ENCODE results near the gene CLIP4. TPM values are rescaled to one million over a fixed set of nuclear protein-coding genes. Genes with fewer than 3 reads are reported as not detected.

The CLIP4 gene
- total and polyA plus RNA-seq, 9 donors: 20.7 to 64.7 (median 46.6) TPM

- H3K4me1 ChIP-seq (ENCODE audit: insufficient read depth): no peaks in the 10 kb centered on the region
- no peaks in the 10 kb centered on the region for H3K27me3 ChIP-seq
- H3K9me3 ChIP-seq: no peaks in the 10 kb centered on the region
- H3K36me3 ChIP-seq: no peaks in the 10 kb centered on the region
- H3K27ac ChIP-seq: no peak overlapping the region
- no peak overlapping the region for H3K4me3 ChIP-seq
- TF ChIP-seq CTCF (IDR thresholded peaks at IDR 0.05) (no peak), POLR2A (IDR thresholded peaks at IDR 0.05) (no peak)
- 41 to 58% (median 50%) methylated on average over 8 of the region's 8 CpGs for WGBS, 3 donors
- intact Hi-C loops (cut with DNase I): no loop called here
- no peak for DNase-seq
These were observed 50.4 kb downstream of the CLIP4 start for GRCh38 chr2:29165362-29166241.

GRCh38 chr2:29166242-29167039 lies 51.2 kb downstream of the CLIP4 start:
- TF ChIP-seq POLR2A (IDR thresholded peaks at IDR 0.05): no peak
- no peak for TF ChIP-seq EP300 (IDR thresholded peaks at IDR 0.05)
- TF ChIP-seq CTCF (IDR thresholded peaks at IDR 0.05): no peak
- H3K4me1 ChIP-seq (ENCODE audit: insufficient read depth): no peaks in the 10 kb centered on the region
- intact Hi-C loops (cut with DNase I): no loop called here
- no peak for DNase-seq
- H3K4me3 ChIP-seq: no peak overlapping the region
- H3K9me3 ChIP-seq: no peaks in the 10 kb centered on the region
- 90 to 95% (median 93%) methylated on average over 1 of the region's 1 CpG for WGBS, 3 donors
- H3K27me3 ChIP-seq: no peaks in the 10 kb centered on the region
- no peaks in the 10 kb centered on the region for H3K36me3 ChIP-seq
- H3K27ac ChIP-seq: no peak overlapping the region

GRCh38 chr2:29174937-29175336 lies 59.7 kb downstream of the CLIP4 start:
- Histone ChIP-seq H3K4me1 (ENCODE audit: insufficient read depth) (no peaks in the 10 kb centered on the region), H3K27ac (no peak overlapping the region), H3K36me3 (no peaks in the 10 kb centered on the region), H3K27me3 (no peaks in the 10 kb centered on the region), H3K9me3 (no peaks in the 10 kb centered on the region), H3K4me3 (no peak overlapping the region)
- intact Hi-C loops (cut with DNase I): no loop called here
- no peak for TF ChIP-seq EP300 (IDR thresholded peaks at IDR 0.05)
- TF ChIP-seq CTCF (IDR thresholded peaks at IDR 0.05): no peak
- DNase-seq: no peak
- 73 to 83% (median 81%) methylated on average over 2 of the region's 2 CpGs for WGBS, 3 donors

GRCh38 chr2:29175338-29175737 lies 60.1 kb downstream of the CLIP4 start:
- Histone ChIP-seq H3K9me3 (no peaks in the 10 kb centered on the region), H3K4me3 (no peak overlapping the region), H3K27ac (no peak overlapping the region), H3K4me1 (ENCODE audit: insufficient read depth) (no peaks in the 10 kb centered on the region), H3K36me3 (no peaks in the 10 kb centered on the region), H3K27me3 (no peaks in the 10 kb centered on the region)
- WGBS, 3 donors: 95 to 97% (median 95%) methylated on average over 3 of the region's 3 CpGs
- DNase-seq: no peak
- no peak for TF ChIP-seq CTCF (IDR thresholded peaks at IDR 0.05)
- no peak for TF ChIP-seq EP300 (IDR thresholded peaks at IDR 0.05)
- no peak for TF ChIP-seq POLR2A (IDR thresholded peaks at IDR 0.05)
- intact Hi-C loops (cut with DNase I): no loop called here

Data from ovary (tissue), 9 donors.